ENCODE measurements around the gene TTC7B.

TTC7B gene

DNA sequence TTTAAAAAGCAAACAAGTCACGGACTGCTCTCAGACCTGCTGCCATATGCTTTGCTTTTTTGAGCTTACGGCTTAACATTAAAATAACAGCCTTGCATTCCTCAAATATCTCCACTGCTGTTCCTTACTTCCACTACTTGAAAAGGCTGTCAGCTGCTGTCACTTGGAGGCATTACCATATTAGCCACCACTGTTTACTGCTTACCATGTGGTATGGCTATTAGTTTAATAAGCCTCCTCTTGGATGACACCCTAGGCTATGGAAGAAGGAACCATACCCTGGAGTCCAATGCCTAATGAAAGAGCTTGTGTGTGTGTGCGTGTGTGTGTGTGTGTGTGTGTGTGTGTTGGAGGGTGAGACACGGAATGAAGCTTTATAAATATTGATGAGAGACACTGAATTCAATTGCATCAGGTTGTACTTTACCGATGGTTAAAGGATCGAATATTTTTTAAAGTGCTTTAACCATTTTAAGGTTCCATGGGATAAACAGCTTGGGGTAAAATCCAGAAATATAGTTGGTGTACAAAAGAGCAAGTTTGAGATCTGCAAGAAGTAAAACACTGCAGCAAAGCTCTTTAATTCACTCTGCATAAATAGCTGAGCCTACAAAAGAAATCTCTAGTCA lies 174.5 kb downstream of the TTC7B start:
- no peak for DNase-seq

DNA sequence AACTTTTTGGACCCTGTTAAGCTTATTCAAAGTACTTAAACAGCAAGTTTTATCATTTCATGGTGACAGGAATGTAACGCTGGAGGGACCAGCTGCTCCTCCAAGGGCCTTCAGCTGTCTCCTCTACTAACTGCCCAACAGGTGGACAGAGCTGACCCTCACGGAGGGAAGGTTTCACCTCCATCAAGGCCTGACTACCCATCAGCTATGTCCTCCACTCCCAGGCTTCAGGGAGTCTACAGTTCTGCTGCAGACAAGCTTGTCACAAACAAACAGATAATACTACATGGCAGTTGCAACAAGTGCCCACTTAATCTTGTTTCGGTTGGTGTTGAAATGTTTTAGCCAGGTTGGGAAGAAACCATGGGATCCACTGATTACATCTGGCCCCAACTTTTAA lies 175.1 kb downstream of the TTC7B start:
- DNase-seq, result no peak

DNA sequence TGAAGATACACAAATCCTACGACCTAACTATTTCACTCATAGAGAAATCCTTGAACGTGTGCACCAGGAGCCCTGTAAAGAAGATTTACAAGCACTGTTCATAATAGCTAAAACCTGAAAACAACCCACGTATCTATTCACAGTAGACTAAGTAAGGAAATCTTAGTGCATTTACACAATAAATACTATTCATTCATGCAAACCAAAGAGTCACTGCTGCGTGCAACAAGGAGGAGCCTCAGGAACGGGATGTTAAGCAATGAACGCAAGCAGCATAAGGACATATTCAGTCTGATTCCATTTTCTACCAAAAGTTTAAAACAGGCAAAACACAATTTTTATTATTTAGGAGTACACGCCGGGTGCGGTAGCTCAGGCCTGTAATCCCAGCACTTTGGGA lies 176.6 kb downstream of the TTC7B start:
- DNase-seq, result no peak

DNA sequence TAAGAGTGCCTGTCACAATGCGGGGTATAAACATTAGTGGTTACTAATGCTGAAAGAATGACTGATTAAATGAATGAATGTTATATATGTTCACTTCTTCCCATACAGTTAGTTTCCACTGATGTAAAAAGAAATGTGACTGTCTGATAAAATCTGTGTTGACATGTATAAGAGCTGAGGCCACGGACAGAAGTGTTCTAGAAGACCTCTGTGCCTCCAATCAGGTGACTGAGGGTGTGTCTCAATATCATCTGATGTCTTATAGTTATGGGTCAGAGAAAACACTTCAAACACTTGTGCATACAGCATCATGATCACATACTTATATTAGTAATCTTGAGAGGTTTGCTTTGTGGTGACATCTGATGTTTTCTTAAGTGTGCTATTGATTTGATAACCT lies 183.4 kb downstream of the TTC7B start:
- DNase-seq, result no peak

DNA sequence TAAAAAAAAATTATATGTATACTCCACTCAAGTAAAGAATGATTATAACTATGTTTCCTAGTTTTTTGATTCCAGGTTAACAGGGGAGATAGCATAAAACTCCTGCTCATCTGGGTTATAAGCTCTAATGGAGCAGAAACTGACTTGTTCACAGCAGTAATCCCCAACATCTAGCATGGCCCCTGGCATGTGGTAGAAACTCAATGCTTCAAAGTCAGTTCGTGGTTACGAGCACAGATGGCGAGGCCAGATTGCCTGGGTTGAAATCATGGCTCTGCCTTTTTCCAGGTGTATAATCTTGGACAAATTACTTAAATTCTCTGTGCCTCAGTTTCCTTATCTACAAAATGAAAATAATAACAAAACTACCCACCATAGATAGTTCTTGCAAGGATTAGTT lies 183.8 kb downstream of the TTC7B start:
- DNase-seq, result no peak

DNA sequence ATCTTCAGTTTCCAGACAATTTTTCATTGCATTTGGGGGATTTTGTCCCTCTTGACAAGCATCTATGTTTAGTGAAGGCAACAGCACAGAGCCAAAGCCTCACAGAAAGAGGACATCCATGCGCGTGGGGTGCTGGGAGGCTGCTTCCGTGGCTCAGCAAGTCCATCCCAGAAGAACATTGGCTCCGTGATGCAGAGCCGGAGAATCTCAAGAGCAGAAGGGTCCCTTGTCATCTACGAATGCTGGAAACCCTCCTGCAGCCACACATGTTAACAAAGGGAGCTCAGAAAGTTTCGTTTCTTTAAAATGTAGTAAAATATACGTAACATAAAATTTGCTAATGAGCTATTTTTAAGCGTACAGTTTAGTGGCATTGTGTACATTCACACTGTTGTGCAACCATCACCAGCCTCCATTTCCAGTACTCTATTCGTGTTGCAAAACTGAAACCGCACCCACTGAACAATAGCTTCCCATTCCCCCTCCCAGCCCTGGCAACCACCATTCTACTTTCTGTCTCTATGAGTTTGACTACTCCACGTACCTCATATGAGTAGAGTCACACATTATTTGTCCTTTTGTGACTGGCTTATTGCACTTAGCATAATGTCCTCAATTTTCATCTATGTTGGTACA lies 185.9 kb downstream of the TTC7B start:
- no peak for DNase-seq

DNA sequence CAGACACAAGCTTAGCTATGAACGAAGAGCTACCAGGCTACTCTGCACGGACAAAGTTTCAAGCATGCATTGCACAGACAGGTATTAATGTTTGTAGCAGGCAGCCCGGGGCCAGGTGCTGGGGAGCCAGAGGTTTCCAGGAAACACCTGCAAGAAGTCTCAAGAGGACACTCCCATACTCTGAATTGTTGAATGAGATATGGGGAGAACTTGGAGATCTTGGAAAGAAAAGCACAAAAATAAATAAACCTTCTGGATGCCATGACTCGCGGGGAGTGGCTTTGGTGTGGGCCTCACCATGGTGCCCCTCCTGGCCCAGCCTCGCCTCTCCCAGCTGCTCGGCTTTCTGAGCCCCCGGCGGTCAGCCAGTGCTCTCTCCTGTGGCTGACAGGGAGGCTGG lies 186.8 kb downstream of the TTC7B start:
- DNase-seq, result no peak

DNA sequence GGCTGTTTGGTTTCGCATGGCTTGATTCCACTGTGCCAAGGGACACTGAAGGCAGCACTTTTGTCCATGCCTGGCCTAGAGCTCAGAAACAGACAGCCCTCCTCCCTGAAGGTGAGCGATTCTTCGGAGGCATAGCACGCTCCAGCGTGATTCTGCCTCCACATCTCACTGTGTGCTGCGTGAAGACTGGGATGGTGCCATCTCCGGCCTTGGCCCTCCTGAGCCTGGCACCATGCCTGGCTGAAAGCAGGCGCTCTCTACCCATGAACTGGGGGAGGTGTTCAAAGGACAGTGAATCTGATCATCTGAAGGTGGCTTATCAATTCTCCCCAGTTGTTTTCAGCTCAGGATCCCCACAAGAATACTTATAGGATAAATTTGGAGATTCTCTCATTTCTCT lies 187.4 kb downstream of the TTC7B start:
- DNase-seq, result no peak

DNA sequence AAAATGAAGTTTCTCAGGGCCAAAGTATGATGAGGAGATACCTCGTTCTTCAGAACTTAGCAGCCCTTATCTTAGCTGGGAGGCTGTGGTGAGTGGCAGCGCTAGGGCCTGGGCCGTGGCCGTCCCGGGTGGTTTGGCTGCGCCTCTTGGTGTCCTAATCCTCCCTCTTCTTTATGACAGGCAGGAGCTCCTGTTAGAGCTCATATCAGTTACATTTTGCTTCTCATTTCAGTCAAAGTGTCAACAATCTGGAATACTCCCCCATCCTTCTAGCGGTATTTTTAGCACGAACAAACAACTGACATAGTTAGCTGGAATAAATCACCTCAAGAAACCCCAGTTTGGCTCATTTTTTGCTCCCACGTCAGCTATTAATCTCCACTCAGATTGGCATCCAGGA lies 188.8 kb downstream of the TTC7B start:
- DNase-seq, result no peak

DNA sequence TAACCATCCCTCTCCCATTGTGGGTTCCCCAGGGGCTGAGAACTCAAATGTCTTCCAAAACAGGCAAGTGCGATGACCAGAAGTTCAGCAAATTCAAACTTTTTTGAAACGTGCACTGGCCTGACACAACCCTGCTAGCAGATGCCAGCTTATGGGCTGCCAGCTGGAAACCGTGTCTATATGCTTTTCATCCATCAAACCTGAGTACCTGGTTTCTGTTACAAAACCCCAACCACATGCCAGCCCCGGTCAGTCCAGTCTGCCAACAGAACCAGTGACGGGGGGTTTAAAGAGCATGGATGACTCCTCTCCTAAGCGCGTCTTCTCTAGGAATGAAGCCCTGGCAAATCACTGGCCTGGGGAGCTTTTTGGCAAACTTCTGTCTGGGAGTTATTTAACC lies 189.7 kb downstream of the TTC7B start:
- no peak for DNase-seq

DNA sequence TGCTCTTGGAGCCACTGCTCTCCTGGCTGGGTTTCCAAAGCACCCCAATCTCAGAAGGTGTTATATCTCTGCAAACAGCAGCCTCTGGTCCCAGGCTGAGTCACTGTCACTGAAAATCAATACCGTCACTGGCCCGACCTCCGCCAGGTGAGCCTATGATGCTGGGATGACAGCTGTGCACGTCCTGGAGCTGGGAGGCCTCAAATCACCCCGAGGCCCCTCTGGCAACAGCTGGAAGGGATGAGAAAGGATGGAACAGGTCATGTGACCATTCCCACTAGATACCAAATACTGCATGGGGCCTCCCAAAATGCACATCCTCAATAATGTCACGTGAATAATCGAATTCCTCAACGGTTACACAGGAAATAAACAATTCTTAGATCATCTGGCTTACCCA lies 190.8 kb downstream of the TTC7B start:
- DNase-seq, result no peak

DNA sequence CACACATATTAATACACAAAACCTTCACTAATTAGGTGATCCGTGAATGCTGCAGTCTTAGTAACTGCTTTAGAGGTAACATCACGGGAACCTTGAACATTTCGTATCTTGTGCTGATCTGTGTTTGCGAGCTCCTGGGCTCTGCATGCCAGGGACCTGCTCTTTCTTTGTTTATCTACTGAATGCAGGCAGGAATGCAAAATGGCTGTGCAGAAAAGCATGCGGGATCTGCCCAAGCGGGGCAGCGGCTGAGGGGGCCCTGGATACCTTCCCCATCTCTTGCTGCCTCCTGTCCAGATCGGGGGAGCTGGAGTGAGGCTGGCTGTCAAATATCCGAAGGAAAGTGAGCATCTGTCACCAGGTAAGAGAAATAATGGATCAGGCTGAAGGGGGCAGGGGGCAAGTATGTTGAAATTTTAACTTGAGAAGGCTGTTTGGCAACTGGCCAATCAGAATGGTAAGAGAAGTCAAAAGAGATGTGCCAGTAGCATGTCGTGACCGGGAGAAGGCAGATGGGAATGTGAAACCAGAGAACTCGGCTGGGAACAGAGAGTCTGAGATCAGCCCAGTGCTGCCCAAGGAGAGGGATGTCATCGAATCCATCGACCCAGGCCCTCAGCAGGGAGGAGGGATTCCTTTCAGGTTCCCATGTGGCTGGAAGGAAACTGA lies 191.4 kb downstream of the TTC7B start:
- DNase-seq, result no peak

DNA sequence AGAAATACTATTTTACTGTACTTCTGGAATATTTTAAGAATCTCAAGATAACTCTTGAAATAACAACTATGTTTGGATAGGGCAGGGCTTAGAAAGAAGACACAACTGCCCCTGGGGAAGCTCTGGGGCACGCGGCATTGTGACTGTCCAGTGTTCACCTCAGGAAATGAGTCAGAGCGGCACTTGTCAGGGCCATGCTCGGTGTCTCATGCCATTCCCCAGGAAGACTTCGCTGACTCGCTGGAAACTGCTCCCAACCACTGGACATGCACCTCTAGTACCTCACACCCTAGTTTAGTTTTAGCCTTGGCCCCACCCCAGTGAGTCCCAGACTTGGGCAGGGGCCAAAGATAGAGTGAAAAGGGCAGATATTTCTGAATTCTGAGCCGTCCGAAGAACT lies 192.0 kb downstream of the TTC7B start:
- no peak for DNase-seq

DNA sequence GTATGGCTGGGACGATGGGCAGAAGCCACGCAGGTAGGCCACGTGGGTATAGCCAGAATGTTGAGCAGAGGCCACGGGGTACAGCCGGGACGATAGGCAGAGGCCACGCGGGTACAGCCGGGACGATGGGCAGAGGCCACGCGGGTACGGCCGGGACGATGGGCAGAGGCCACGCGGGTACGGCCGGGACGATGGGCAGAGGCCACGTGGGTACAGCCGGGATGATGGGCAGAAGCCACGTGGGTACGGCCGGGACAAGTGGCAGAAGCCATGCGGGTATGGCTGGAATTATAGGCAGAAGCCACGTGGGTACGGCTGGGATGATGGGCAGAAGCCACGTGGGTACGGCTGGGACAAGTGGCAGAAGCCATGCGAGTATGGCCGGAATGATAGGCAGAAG lies 195.0 kb downstream of the TTC7B start:
- DNase-seq, result no peak

DNA sequence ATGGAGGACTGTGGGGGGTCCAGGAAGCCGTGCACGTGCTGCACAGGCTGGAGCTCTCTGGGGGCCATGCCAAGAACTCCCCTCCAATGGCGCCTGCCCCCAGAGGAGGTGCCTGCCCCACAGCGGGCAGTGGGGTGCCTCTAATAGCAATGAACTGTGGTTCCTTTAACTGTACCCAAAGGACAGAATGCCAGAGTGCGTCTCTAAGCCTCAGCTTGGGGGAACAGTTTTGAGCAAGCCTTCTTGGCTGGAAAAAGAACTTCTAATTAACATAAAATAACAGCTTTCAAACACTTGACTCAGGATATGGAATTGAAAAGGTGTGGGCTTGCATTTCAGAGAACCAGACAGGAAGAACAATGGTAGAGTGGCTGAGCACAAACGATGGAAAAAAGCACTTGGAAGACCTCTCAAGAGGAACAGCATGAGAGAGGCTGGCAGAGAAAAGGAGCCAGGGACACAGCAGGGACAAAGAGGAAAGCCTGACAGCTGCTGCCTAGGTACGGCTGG lies 195.6 kb downstream of the TTC7B start:
- DNase-seq, result no peak

DNA sequence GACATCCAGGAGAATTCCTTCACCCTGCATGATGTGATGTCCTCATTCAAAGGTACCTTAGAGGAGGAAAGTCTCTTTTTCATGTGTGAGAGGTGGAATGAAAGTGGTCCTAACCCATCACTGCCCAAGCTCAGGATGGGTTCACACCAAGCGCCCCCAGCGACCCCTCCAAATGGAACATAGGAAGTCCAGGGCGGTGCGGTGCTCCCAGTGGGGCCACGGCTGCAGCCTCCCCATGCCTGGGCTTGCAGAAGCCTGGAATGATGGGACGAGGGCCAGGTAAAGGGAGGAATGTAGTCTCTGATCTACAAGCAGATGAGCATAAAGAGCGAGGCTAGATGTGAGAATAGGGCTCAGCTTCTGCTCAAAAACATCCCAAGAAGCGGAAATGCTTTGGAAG lies 196.3 kb downstream of the TTC7B start:
- DNase-seq, result no peak

DNA sequence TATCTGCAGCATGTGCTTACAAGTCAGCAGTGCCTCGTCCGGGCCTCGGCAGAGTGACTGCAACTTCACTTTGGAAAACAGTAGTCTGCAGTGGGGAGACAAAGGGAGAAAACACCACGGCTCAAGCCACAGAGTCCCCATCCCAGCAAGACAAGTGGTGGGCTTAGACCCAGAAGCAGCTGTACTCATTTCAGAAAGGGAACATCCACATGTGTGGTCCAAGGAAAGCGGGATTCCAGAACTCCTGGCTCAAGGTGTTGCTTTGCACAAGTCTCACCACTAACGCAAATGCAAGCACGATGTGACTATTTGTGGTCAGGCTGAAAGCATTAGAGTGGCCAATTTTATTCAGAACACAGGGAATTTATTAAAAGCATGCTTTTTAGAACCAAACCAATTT lies 198.3 kb downstream of the TTC7B start:
- DNase-seq, result no peak

DNA sequence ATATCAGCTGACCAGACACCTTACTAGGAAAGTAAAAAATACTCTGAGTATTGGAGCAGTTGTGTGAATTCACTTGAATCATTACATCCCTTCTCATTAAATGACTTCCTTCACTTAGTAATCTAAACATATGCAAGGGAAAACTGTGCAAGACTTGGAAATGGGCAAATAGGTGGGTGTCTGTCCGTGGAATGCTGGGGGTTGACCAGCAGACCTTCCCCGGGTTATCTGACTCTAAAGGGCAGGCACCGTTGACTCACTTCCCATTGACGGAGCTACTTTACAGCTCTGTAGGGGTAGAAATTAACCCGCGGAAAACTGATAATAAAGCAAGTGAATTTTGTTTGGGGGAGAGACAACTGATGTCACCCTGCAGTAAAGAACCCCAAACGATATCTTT lies 199.3 kb downstream of the TTC7B start:
- DNase-seq, result no peak

DNA sequence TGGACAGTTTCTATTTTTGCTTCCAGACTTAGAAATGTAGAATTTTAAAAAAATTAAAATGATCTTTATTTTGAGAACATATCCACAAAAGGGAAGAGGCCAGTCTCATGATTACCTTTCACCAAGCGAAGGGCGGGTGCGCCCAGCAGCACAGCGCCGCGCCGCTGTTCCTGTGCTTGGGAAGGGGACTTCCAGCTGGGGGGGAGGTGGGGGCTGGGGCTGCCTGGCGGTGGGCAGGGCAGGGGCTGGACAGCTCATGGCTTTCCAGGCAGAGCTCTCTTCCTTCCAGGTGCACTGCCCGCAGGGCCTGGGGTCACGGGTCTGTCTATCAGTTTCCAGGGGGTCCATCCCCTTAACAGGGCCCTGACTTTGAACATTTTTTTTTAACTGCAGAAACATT lies 199.9 kb downstream of the TTC7B start:
- no peak for DNase-seq

DNA sequence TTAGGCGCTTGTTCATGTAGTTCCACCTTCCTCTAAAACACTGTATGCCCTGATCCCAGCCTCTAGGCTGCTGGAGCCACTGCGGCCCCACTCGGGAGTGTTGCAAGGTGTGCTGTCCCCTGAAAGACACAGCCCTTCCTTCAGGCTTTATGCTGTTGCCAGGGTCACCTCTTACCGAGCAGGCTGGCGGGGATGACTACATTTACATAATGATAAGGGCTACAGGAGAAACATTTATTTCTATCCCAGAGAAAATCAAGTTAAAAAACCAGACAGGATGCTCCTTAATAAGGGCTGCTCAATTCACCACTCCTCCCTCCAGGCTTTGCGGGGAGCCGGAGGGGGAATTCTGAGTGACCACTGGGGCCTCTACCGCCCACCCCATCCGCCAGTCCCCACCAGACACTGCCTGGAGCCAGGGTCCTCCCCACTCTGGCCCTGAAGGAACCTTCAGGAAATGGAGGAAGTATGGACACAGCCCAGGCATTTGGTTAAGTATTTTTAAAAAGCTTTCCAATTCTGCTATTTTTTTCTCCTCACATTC lies 200.6 kb downstream of the TTC7B start:
- no peak for DNase-seq

DNA sequence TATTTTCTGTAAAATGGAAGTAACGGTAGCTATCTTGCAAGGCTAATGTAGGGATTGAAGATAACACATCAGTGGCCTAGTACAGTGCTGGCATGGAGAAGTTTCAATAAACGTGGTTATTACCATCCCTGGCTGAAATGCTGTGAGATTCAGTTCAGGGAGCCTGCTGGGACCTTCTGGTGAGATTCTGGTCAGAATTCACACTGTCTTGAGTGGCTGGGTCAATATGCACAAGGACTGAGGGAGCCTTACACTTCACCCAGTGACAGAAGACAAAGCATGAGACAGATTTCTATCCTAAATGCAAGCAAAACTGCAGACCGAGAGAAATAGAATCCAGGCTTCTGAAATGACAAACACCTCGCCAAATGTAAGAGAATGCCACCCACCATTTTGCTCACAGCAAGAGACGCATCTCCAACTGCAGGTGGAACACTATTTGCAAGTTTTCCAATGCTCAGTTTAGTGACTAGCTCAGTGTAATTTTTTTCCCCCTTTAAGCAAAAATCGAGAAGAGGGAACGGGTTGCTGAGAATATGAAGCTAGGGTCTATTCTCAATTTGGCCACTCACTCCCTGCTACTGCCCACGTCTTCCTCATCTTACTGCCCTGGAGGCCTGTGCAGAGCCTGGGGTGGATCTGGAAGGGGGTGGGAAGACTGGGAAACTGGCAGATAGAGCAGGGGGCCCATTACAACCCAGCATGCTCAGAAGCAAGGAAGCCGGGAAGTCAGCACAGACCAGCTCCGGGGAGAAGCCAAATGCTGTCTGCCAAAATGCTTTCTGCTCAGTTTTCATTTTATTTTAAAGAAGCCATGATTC lies 201.3 kb downstream of the TTC7B start:
- no peak for DNase-seq

DNA sequence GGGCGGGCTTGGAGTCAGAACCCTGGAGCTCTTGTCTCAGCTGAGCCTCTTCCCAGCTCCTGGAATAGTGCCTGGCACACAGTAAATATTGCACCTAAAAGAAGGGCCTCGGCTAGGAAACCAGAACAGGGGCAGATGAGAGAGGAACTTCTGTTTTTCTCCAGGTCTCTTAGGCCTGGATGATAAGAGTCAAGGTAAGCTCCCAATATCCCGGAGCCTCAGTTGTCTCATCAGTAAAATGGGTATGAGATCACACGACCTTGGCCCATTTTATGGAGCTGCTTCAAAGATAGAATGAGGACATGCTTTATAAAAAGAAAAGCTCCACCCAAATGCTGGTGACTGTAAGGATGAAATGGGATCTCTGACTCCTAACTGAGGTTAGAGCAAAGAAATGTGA lies 202.2 kb downstream of the TTC7B start:
- no peak for DNase-seq

DNA sequence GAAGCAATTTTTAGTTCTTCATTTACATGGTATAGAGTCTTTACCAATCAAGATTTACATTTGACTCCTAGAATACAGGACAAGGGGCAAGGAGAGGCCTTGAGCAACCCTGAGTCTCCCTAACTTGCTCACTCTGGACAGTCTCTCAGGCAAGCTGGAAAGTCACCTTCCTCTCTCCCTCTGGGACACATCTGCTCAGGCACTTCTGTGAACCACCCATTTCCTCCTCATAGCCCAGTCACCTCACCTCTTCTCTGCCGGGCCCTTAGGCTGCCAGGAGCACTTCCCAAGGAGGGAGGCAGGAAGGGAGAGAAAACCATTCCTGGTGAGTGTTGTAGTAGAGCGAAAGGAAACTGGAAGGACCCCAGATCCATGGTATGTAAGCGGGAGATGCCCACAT lies 202.8 kb downstream of the TTC7B start:
- no peak for DNase-seq

All from activated CD8-positive, alpha-beta memory T cell treated with anti-CD3 and anti-CD28 coated beads for 24 hours (primary cell).